BE2C (cell line): ENCODE measurements around the gene SPIB.

ENCODE experiments used
- DNase-seq: peaks from one replicate; pipeline ENCODE4 v3.0.0-alpha.2; 2020
- H3K27me3 ChIP-seq: fragments of 250-450 bp; sonication (Bioruptor Pico); 2 replicates; pipeline ENCODE4 v1.5.1; 2020; ENCODE audit warnings: mild to moderate bottlenecking
- H3K36me3 ChIP-seq: fragments of 250-450 bp; sonication (Bioruptor Pico); 2 replicates; pipeline ENCODE4 v1.5.1; 2020; ENCODE audit warnings: mild to moderate bottlenecking
- H3K4me1 ChIP-seq: fragments of 250-450 bp; sonication (Bioruptor Pico); 2 replicates; pipeline ENCODE4 v1.5.1; 2020
- H3K4me3 ChIP-seq: 2 replicates; pipeline ENCODE4 v1.5.1; 2011; ENCODE audit warnings: low read depth, low read length
- H3K9me3 ChIP-seq: fragments of 250-450 bp; sonication (Bioruptor Pico); 2 replicates; pipeline ENCODE4 v1.5.1; 2020
- TF ChIP-seq, protein P1 (sequence below): IDR thresholded peaks from 2 replicates; pipeline ENCODE4 v1.5.1; 2012; ENCODE audit warnings: mild to moderate bottlenecking, low read depth, low read length

The SPIB gene

GRCh38 chr19:50461066-50461875 lies 42.5 kb downstream of the SPIB start:
- Histone ChIP-seq H3K27me3 (peaks cover 5% of the 10 kb centered on the region), H3K4me3 (no peak overlapping the region), H3K36me3 (no peaks in the 10 kb centered on the region), H3K9me3 (no peaks in the 10 kb centered on the region), H3K4me1 (no peaks in the 10 kb centered on the region)
- TF ChIP-seq, protein P1, sequence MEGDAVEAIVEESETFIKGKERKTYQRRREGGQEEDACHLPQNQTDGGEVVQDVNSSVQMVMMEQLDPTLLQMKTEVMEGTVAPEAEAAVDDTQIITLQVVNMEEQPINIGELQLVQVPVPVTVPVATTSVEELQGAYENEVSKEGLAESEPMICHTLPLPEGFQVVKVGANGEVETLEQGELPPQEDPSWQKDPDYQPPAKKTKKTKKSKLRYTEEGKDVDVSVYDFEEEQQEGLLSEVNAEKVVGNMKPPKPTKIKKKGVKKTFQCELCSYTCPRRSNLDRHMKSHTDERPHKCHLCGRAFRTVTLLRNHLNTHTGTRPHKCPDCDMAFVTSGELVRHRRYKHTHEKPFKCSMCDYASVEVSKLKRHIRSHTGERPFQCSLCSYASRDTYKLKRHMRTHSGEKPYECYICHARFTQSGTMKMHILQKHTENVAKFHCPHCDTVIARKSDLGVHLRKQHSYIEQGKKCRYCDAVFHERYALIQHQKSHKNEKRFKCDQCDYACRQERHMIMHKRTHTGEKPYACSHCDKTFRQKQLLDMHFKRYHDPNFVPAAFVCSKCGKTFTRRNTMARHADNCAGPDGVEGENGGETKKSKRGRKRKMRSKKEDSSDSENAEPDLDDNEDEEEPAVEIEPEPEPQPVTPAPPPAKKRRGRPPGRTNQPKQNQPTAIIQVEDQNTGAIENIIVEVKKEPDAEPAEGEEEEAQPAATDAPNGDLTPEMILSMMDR = peak; percentile 89
- peak; percentile 67 for DNase-seq

GRCh38 chr19:50462970-50463369 lies 44.2 kb downstream of the SPIB start:
- TF ChIP-seq, protein P1 = no peak
- no peak for DNase-seq
- Histone ChIP-seq H3K27me3 (no peaks in the 10 kb centered on the region), H3K36me3 (no peaks in the 10 kb centered on the region), H3K4me1 (no peaks in the 10 kb centered on the region), H3K9me3 (no peaks in the 10 kb centered on the region), H3K4me3 (no peak overlapping the region)

DNA sequence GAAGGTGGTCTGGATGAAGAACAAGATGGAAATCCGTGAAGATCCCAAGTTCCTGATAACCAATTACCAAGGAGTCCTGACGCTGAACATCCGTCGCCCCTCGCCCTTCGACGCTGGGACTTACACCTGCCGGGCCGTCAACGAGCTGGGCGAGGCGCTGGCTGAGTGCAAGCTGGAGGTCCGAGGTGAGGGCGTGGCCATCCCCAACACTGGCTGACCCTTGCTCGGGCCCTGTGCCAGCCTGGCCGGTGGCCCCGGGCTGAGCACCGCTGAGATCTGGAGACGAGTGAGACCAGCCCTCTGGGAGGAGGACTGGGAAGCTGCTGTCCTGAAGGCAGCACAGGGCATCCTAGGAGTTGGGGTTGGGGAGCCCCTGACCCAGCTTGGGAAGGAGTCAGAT lies 45.6 kb downstream of the SPIB start:
- Histone ChIP-seq H3K36me3 (no peaks in the 10 kb centered on the region), H3K4me1 (no peaks in the 10 kb centered on the region), H3K27me3 (no peaks in the 10 kb centered on the region), H3K4me3 (no peak overlapping the region), H3K9me3 (no peaks in the 10 kb centered on the region)
- no peak for DNase-seq
- TF ChIP-seq, protein P1 = no peak

DNA sequence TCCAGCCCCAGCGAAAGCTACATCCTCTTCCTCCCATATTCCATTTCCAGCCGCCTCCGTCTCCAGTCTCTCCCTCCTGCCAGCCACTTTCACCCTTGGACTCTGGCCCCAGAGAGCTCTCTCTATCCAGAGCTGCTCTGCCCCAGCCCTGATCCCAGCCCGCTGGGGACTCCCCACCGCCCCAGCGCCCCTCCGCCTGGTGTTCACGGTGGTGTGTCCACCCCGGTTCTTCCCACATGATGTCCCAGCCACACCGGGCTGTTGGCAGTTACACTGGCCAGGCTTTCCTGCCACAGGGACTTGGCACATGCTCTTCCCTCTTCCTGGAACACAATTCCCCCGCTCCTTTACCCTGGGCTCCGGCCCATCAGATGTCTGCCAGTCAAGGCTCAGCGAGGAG lies 46.3 kb downstream of the SPIB start:
- Histone ChIP-seq H3K4me1 (no peaks in the 10 kb centered on the region), H3K36me3 (no peaks in the 10 kb centered on the region), H3K27me3 (no peaks in the 10 kb centered on the region), H3K4me3 (no peak overlapping the region), H3K9me3 (no peaks in the 10 kb centered on the region)
- TF ChIP-seq, protein P1 = no peak
- no peak for DNase-seq

GRCh38 chr19:50465986-50466705 lies 47.4 kb downstream of the SPIB start:
- DNase-seq = peak; percentile 52
- Histone ChIP-seq H3K4me1 (no peaks in the 10 kb centered on the region), H3K9me3 (no peaks in the 10 kb centered on the region), H3K4me3 (no peak overlapping the region), H3K27me3 (no peaks in the 10 kb centered on the region), H3K36me3 (no peaks in the 10 kb centered on the region)
- TF ChIP-seq, protein P1 = peak; percentile 58

DNA sequence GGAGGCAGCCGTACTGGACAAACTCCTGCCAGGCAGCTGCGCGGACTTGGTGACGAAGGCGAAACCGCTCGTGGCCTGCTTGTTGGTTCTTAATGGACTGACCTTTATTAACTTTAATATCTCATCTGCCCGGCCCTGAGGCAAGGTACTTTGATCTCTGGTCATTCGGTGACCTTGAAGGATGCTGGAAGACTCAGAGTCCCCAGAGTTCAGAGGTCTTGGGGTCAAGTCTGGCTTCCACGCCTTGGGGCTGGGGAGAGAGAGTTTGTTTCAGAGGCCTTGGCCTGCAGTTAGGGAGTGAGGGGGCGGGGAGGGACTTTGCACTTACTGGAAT lies 47.9 kb downstream of the SPIB start:
- H3K9me3 ChIP-seq = no peaks in the 10 kb centered on the region
- H3K4me3 ChIP-seq = no peak overlapping the region
- H3K36me3 ChIP-seq = no peaks in the 10 kb centered on the region
- no peaks in the 10 kb centered on the region for H3K4me1 ChIP-seq
- DNase-seq = no peak
- TF ChIP-seq, protein P1 = no peak
- no peaks in the 10 kb centered on the region for H3K27me3 ChIP-seq
